NCI-H226 (cell line): ENCODE measurements around the gene EQTN.
"Not testable (repeated sequence)": the region's sequence is repeated elsewhere in the genome, so short reads cannot be mapped to it uniquely, and the experiment has no call there.

Experiments
- DNase-seq: peaks from one replicate; pipeline ENCODE4 v3.0.0-alpha.2; 2015

Gene EQTN

DNA sequence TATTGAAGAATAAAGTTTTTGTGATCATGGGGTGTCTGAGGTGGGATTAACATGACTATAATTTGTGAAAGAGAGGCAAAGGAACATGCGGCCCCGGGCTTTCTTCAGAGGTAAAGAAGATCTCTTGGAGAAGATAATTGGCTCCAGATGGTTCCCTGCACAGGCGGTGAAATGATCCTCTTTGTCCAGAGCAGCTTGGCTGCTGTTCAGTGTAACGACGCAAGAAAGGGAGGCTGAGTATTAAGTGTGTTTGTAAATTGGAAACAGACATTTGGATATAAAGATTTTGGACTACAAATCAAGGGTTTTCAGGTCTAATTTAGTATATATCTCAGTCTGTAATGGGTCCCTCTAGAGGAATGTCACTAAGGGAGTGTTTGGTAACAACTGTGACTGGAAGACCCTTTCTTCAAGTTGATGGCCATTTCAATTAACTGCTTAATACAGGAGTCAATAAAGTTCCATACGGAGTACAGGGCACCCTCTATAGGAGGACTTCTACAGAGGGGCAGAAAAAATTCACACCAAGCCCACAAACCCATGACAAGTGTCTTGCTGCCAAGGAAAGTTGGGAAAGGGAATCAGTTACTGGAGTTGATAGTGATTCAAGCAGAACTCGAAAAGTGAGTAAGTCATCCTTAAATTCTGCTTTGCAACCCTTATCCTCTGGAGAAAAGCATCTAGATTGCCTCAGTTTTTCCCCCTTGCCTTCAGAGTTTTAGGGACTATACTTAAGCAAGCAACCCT is 4.1 kb downstream of the EQTN start:
- no peak for DNase-seq

DNA sequence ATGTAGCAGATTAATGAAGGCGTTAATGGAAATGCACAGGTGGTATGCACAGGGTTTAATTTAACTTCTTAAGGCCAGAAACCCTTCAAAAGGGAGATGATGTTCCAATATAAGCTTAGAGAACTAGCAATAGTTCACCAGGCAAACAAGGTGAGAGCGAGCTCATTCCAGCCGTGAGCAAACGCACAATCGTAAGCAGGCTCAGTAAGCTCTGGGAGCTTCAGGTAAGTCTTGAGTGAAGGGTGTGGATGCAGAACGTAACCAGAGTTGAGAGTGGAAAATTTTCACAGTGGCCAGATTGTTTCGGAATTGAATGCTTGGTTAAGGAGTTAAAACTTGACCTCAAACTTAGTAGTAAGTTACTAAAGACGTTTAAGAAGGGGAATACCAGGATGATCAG is 5.7 kb downstream of the EQTN start:
- no peak for DNase-seq

DNA sequence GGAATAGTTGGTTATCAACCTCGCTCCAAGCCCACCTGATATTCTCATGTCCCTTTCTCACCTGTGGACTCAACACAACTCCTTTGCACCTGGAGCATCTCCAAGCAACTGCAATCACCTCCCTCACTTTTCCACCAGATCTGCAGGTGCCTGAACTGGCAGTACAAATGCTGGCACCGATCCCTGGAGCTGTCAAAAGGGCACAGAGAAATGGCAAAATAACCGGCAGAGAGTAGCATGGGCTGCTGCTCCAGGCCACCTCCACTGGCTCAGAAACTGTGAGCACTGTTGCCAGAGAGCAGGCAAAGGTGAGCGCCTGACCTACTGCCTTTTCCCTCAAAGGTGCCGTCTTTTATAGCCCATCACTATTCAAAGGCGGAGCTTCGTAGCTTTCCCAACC is 14.7 kb downstream of the EQTN start:
- no peak for DNase-seq

DNA sequence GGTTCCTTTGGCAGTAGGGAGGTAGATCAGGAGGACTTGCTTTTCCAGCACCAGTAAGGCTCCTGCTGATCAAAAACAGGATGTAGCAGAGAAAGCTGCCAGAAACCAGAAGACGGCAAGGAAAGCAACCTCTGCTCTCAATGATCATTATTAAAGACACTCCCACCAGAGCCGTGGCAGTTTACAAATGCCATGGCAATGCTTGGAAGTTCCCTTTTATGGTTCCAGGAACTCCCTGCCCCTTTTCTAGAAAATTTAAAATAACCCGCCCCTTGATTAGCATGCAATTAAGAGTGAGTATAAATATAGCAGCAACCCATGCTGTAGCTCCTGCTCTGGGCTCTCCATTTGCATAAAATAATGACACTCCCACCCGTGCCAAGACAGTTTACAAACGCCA is 16.1 kb downstream of the EQTN start:
- DNase-seq, result no peak

DNA sequence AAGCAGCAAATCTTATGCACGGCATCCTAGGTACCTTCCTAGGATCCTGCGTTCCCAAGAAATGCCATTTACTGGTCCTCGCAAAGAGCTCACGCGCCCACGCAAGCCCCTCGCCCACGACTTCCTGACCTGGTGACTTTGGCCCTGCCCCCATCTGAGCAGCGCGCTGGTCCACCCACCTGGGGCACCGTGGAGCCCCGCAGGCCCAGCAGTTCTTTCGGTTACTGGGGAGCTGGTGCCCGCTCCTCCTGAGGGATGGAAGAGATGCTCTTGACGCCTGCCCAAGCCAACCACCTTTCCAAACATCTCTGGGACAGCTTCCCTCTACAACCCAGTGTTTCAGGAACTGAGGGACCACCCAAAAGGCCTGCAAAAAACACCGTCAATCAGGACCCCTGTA is 16.7 kb downstream of the EQTN start:
- DNase-seq, result no peak

DNA sequence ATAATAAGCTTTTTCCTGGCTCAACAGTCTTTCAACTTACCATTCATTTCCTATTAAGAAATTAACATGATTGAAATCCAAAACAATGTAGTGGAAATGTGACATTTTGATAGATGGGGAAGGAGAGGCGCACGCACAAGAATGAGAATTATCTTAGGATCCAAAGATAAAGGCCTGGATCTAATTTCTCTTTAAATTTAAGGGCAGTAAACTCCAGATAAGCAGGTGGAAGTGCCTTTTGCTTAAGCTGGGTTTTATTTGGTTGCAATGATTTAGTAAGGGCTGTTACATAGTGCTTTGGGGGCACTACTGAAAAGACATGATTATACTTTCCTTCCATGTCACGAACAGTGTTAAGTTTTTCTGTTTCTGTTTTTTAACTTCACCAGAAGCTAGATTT is 17.3 kb downstream of the EQTN start:
- no peak for DNase-seq

DNA sequence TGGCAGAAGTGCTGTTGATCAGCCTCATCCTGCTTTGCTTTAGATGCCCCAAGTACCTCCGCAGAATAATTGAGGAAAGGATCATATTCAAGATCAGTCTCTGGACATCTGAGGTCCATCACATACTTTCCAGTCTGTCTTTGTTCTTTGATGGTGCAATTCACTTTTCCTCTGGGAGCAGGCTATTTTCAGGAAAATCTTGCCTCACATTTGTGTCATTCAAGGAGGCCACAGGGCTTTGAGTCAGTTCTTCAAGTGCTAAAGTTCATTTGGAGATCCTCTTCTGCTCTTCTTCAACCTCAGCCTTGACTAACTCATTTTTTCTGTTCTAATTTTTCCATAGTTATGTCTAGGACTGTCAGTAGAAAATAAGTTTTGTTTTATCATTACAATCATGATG is 18.6 kb downstream of the EQTN start:
- DNase-seq, result no peak

DNA sequence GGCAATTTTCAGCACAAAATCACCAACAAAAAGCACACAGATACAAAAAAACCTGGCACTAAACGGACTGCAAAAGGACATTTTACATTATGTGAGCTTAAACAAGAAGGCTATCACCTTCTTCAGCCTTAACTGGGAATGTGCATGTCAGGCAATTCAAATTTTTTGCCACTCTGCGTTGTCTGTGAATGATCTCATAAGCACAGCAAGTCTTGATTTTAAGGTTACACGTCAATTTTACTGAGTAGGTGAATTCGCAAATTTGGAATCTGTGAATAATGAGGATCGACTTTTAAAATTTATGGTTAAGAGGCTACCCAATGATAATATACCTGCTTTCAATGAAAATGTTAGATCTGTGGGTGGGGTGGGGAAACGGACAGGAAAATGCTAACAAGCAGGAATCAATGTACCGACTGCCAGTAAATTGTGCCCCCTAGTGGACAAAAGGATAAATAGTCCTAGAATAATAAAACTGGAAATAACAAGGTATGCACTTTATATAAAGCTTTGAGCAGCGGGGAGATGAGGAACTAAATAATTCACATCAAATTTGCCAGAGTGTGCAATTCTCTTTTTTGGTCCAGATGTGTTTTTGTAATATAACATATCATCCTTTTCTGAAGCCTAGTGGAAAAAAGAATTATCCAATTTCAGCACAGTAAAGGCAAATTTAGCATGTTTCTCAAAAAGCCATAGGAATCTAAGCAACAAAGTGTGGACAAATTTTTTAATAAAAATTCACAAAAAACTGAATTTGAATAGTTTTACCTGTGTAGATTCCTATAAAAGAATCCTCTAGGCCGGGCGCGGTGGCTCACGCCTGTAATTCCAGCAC is 20.5 kb downstream of the EQTN start:
- DNase-seq, result peak; percentile 3

DNA sequence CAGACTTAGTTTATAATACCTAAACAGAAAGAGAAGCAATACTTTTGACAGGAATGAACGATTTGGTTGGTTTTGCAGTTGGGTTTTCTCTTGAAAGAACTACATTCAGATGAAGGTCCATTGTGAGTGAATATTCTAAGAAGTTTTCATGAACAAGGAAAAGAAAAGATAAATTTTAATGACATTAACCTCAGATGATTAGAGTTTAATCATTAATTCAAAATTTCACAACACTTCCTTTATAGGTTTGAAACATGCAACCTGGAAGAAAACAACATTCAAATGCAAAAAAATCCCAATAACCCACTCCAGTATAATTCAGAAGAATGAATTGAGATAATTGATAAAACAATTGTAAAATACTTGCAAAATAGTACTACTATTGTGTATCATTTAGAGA is 23.8 kb downstream of the EQTN start:
- no peak for DNase-seq

DNA sequence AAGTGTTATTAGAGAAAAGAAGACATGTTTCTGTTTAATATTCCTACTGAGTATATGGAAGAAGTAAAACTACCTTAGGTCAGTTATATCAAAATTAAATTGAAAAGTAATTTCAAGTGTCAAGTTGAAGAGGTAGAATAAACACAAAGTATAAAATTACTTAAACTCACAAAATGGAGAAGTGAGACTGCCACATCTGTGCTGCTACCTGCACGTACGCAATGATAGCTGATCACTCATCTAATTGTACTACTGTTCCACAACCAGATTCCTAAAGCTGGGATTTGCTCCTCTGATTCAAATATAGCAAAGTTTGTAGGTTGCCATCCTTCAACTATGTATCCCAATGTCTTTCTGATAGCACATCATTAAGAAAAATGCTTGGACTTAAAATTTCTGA is 24.8 kb downstream of the EQTN start:
- no peak for DNase-seq

DNA sequence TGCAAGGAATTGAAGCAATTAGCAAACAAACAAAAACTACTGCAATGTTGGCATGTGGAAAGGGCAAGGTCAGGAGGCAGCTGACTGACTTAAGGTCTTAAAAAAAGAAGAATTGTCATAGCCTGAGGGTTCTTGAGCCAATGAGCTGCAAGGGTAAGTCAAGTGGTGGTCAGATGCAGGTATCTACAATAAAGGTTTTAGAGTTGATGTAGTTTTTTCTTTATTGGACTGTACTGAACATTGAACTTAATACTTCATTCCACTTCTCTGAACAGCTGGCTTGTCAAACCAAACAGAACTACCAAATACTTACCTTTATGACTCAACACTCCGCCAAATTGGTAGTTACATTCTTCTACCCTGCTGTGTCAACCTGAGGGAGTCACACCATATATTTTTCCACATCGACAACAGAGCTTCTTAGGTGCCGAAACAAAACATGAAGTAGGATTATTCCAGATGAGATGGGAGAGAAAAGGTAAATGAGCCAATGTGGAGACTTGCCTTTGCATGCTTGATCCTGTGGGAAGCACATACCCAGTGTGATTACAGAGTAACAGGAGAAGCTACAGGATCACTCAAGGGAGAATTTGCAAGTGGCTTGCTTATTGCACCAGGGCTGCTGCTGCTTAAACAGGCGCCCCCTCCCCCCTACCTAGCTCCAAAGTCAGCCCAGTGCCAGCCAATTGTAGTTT is 35.3 kb downstream of the EQTN start:
- no peak for DNase-seq

DNA sequence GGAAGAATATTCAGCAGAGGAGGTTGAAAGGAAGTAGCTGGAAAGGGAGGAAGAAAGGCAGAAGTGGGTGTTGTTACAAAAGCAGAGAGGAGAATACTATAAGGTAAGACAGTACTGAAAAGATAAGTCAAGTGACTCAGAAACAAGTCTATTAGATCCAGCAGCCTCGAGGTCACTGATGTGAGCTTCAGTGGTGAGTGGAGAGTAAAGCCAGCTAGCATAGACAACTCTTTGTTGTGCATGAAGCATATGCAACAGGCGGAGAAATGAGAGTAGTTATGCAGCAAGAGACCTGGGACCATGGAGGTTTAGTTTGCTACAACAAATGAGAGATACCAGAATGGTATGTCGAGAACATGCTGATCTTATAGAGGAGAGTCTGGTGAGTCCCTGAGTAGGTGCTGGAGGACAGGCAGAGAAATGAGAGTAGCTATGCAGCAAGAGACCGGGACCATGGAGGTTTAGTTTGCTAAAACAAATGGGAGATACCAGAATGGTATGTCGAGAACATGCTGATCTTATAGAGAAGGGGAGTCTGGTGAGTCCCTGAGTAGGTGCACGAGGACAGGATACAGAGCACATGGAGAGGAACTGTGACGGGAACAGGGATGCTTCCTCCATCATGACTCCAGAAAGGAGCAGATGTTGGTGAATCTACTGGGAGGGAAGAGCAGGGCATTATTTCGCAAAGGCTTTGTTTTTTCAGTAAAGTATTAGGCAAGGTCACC is 36.0 kb downstream of the EQTN start:
- DNase-seq, result no peak

DNA sequence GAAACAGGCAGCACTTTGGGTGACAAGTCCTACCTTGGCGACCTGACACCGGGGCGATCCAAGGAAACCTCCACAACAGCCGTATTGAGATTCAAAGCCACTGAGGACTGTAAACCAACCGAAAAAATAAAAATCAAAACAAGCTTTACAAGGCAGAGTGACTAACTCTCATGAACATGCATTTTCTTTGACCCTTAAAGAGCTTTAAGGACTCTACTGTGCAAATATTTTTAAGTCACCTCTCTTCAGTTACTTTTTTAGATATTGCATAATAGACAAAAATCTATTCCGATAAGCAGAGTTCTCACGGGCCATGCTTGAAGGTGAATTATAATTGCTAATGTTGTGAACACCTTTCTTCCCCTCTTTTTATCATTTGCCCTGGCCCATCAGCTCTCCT is 38.3 kb downstream of the EQTN start:
- DNase-seq, result no peak

DNA sequence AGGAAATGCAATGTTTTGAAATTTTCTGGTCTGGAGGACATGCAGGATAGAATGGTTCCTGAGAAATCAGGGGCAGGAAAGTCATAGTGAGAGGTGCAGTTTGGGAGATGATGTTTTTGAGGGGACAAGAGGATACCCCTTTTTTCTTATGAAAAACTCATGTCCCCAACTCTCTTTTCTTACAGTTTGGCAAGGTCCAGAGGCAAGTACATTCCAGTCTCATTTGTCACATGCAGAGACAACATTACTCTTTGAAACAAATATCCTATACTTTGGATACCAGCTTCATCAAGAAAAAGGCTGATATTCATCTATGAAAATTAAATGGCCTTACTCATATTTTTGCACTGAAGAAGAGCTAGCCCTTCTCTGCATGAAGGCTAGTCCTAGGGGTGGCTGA is 48.2 kb downstream of the EQTN start:
- no peak for DNase-seq

DNA sequence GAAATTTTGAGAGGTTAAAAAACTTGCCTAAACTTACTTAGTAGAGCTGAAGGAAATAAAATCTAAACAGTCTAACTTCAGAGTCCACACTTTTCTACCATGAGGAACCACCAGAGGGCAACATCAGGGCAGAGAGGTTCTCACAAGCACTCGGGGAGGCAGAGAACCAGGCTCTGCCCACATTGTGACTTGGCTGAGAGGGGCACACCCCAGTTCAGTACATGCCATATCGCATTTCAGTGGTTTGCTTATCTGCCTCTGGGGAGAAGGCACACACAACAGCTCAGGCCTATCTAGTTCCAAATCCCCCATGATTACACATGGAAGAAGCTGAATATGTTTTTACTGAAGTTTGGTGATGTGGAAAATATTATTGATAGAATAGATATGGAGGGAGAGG is 49.2 kb downstream of the EQTN start:
- peak; percentile 80 for DNase-seq

DNA sequence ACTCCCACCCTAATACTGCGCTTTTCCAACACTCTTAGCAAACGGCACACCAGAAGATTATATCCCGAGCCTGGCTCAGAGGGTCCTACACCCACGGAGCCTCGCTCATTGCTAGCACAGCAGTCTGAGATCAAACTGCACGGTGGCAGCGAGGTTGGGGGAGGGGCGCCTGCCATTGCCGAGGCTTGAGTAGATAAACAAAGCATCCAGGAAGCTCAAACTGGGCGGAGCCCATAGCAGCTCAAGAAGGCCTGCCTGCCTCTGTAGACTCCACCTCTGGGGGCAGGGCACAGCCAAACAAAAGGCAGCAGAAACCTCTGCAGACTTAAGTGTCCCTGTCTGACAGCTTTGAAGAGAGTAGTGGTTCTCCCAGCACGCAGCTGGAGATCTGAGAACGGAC is 57.3 kb downstream of the EQTN start:
- not testable (repeated sequence) for DNase-seq
